ENCODE results near the gene FNBP1L. TPM values are rescaled to one million over a fixed set of nuclear protein-coding genes. Genes with fewer than 3 reads are reported as not detected.
"Not testable (repeated sequence)": the region's sequence is repeated elsewhere in the genome, so short reads cannot be mapped to it uniquely, and the experiment has no call there.

Gene FNBP1L
- total and polyA plus RNA-seq, 2 experiments from 2014 or later = 19.1 to 22.4 TPM

GRCh38 chr1:93474321-93474720 lies 26.4 kb downstream of the FNBP1L start:
- H3K4me2 ChIP-seq (ENCODE audit: unreplicated experiment) = no peak overlapping the region
- H3K79me2 ChIP-seq (ENCODE audit: insufficient read depth) = peaks cover 84% of the 10 kb centered on the region
- no peaks in the 10 kb centered on the region for H3K36me3 ChIP-seq (ENCODE audit: low read depth)
- H2AFZ ChIP-seq = no peak overlapping the region
- peaks cover 10% of the 10 kb centered on the region; the same call in 1 of the 2 replicates for H4K20me1 ChIP-seq (ENCODE audit: insufficient read depth)
- no peaks in the 10 kb centered on the region; the same call in 1 of the 2 replicates for H3K9me2 ChIP-seq (ENCODE audit: insufficient read depth)
- no peak overlapping the region for H3K27ac ChIP-seq
- H3K9ac ChIP-seq = no peak overlapping the region
- no peaks in the 10 kb centered on the region for H3K9me3 ChIP-seq (ENCODE audit: low read depth)
- H3F3A ChIP-seq (ENCODE audit: insufficient read depth) = 0 out of 2 replicates have a peak, but pooled peaks cover 5% of the 10 kb centered on the region
- in situ Hi-C loops (cut with MboI) = no loop called here
- H3K27me3 ChIP-seq (replicated peaks; ENCODE audit: insufficient read depth) = no peaks in the 10 kb centered on the region
- 53 to 57% methylated on average over 2 of the region's 2 CpGs for whole genome bisulfite sequencing, 2 experiments (ENCODE audit: low coverage in 1 of 2, low lambda C conversion rate in 2 of 2, missing lambda C conversion rate in 2 of 2)
- TF ChIP-seq EZH2 (IDR thresholded peaks at IDR 0.05; ENCODE audit: insufficient read depth, poor library complexity, severe bottlenecking) (no peak), EZH2phosphoT487 (IDR thresholded peaks at IDR 0.05; ENCODE audit: insufficient read depth, low read depth) (no peak)
- no peak overlapping the region for H3K4me3 ChIP-seq
- DNase-seq = no peak
- H3K4me1 ChIP-seq (ENCODE audit: insufficient read depth) = peaks cover 8% of the 10 kb centered on the region; the same call in 1 of the 2 replicates

GRCh38 chr1:93475681-93476080 lies 27.8 kb downstream of the FNBP1L start:
- Histone ChIP-seq H3K27ac (no peak overlapping the region), H4K20me1 (ENCODE audit: insufficient read depth) (peaks cover 10% of the 10 kb centered on the region; the same call in 1 of the 2 replicates), H2AFZ (no peak overlapping the region), H3K9me2 (ENCODE audit: insufficient read depth) (no peaks in the 10 kb centered on the region; the same call in 1 of the 2 replicates), H3K4me3 (no peak overlapping the region), H3K79me2 (ENCODE audit: insufficient read depth) (peaks cover 72% of the 10 kb centered on the region), H3K9ac (no peak overlapping the region), H3K36me3 (ENCODE audit: low read depth) (no peaks in the 10 kb centered on the region), H3F3A (ENCODE audit: insufficient read depth) (0 out of 2 replicates have a peak, but pooled peaks cover 5% of the 10 kb centered on the region), H3K4me1 (ENCODE audit: insufficient read depth) (peaks cover 8% of the 10 kb centered on the region; the same call in 1 of the 2 replicates), H3K4me2 (ENCODE audit: unreplicated experiment) (no peak overlapping the region), H3K9me3 (ENCODE audit: low read depth) (no peaks in the 10 kb centered on the region), H3K27me3 (replicated peaks; ENCODE audit: insufficient read depth) (no peaks in the 10 kb centered on the region)
- TF ChIP-seq EZH2 (IDR thresholded peaks at IDR 0.05; ENCODE audit: insufficient read depth, poor library complexity, severe bottlenecking) = no peak
- no peak for TF ChIP-seq EZH2phosphoT487 (IDR thresholded peaks at IDR 0.05; ENCODE audit: insufficient read depth, low read depth)
- DNase-seq = peak; percentile 1
- 88 to 93% methylated on average over 1 of the region's 1 CpG for WGBS, 2 experiments (ENCODE audit: low coverage in 1 of 2, low lambda C conversion rate in 2 of 2, missing lambda C conversion rate in 2 of 2)
- in situ Hi-C loops (cut with MboI) = no loop called here

GRCh38 chr1:93479133-93479745 lies 31.3 kb downstream of the FNBP1L start:
- H3K4me3 ChIP-seq; DNase-seq; H2AFZ ChIP-seq; H3K9ac ChIP-seq; H3K27me3 ChIP-seq (replicated peaks; ENCODE audit: insufficient read depth); H3K9me3 ChIP-seq (ENCODE audit: low read depth); in situ Hi-C loops (cut with MboI); H3K4me1 ChIP-seq (ENCODE audit: insufficient read depth); H3K27ac ChIP-seq; H3K36me3 ChIP-seq (ENCODE audit: low read depth); H4K20me1 ChIP-seq (ENCODE audit: insufficient read depth); H3K4me2 ChIP-seq (ENCODE audit: unreplicated experiment); H3F3A ChIP-seq (ENCODE audit: insufficient read depth); H3K9me2 ChIP-seq (ENCODE audit: insufficient read depth): not testable (repeated sequence)
- peaks cover 71% of the 10 kb centered on the region for H3K79me2 ChIP-seq (ENCODE audit: insufficient read depth)
- WGBS, 2 experiments (ENCODE audit: low coverage in 1 of 2, low lambda C conversion rate in 2 of 2, missing lambda C conversion rate in 2 of 2) = 90% methylated on average over 8 of the region's 8 CpGs

- DNase-seq; H3K4me2 ChIP-seq (ENCODE audit: unreplicated experiment); H3F3A ChIP-seq (ENCODE audit: insufficient read depth); H3K36me3 ChIP-seq (ENCODE audit: low read depth); H3K9ac ChIP-seq; H3K9me2 ChIP-seq (ENCODE audit: insufficient read depth); H3K27ac ChIP-seq; H4K20me1 ChIP-seq (ENCODE audit: insufficient read depth); H2AFZ ChIP-seq; H3K9me3 ChIP-seq (ENCODE audit: low read depth); H3K27me3 ChIP-seq (replicated peaks; ENCODE audit: insufficient read depth); H3K4me1 ChIP-seq (ENCODE audit: insufficient read depth); H3K4me3 ChIP-seq; in situ Hi-C loops (cut with MboI): not testable (repeated sequence)
- WGBS, 2 experiments (ENCODE audit: low coverage in 1 of 2, low lambda C conversion rate in 2 of 2, missing lambda C conversion rate in 2 of 2) = 96 to 97% methylated on average over 5 of the region's 5 CpGs
- H3K79me2 ChIP-seq (ENCODE audit: insufficient read depth) = peaks cover 66% of the 10 kb centered on the region
Observed at GRCh38 chr1:93481899-93482298, 34.0 kb downstream of the FNBP1L start.

- in situ Hi-C loops (cut with MboI) = no loop called here
- 79 to 82% methylated on average over 3 of the region's 3 CpGs for WGBS, 2 experiments (ENCODE audit: low coverage in 1 of 2, low lambda C conversion rate in 2 of 2, missing lambda C conversion rate in 2 of 2)
- H3K27me3 ChIP-seq (replicated peaks; ENCODE audit: insufficient read depth) = no peaks in the 10 kb centered on the region
- H3K27ac ChIP-seq = no peak overlapping the region
- H3K9me2 ChIP-seq (ENCODE audit: insufficient read depth) = no peaks in the 10 kb centered on the region
- TF ChIP-seq EZH2phosphoT487 (IDR thresholded peaks at IDR 0.05; ENCODE audit: insufficient read depth, low read depth) = no peak
- no peak for TF ChIP-seq EZH2 (IDR thresholded peaks at IDR 0.05; ENCODE audit: insufficient read depth, poor library complexity, severe bottlenecking)
- no peak overlapping the region for H3K9ac ChIP-seq
- peaks cover 67% of the 10 kb centered on the region for H3K79me2 ChIP-seq (ENCODE audit: insufficient read depth)
- H3K36me3 ChIP-seq (ENCODE audit: low read depth) = no peaks in the 10 kb centered on the region
- no peak overlapping the region for H3K4me3 ChIP-seq
- no peaks in the 10 kb centered on the region for H3F3A ChIP-seq (ENCODE audit: insufficient read depth)
- no peak overlapping the region for H2AFZ ChIP-seq
- no peak overlapping the region for H3K4me2 ChIP-seq (ENCODE audit: unreplicated experiment)
- no peaks in the 10 kb centered on the region for H3K9me3 ChIP-seq (ENCODE audit: low read depth)
- peak; percentile 35 for DNase-seq
- H4K20me1 ChIP-seq (ENCODE audit: insufficient read depth) = no peaks in the 10 kb centered on the region
- peaks cover 6% of the 10 kb centered on the region; the same call in 1 of the 2 replicates for H3K4me1 ChIP-seq (ENCODE audit: insufficient read depth)
Observed at GRCh38 chr1:93483200-93483599, 35.3 kb downstream of the FNBP1L start.

Data from GM23248 (cell line).